Measurements from ENCODE around the gene CCN5.
A peak's percentile ranks its signal among the peaks of the same experiment; 100 is the strongest.
"Not testable (repeated sequence)": the region's sequence is repeated elsewhere in the genome, so short reads cannot be mapped to it uniquely, and the experiment has no call there.

CCN5 gene

GRCh38 chr20:44758247-44759101, 43.3 kb downstream of the CCN5 start:
- no peak for DNase-seq (ENCODE audit: low read depth in 3 of 3)

GRCh38 chr20:44759595-44759994, 44.4 kb downstream of the CCN5 start:
- DNase-seq (ENCODE audit: low read depth in 3 of 3), result no peak

- DNase-seq (ENCODE audit: low read depth in 3 of 3), result no peak
Observed at GRCh38 chr20:44761423-44761822, 46.3 kb downstream of the CCN5 start.

- no peak for DNase-seq (ENCODE audit: low read depth in 3 of 3)
Observed at GRCh38 chr20:44762466-44763140, 47.4 kb downstream of the CCN5 start.

GRCh38 chr20:44763798-44764197, 48.6 kb downstream of the CCN5 start:
- not testable (repeated sequence) for DNase-seq (ENCODE audit: low read depth in 3 of 3)

GRCh38 chr20:44765091-44765490, 49.9 kb downstream of the CCN5 start:
- DNase-seq (ENCODE audit: low read depth in 3 of 3), result no peak

- DNase-seq (ENCODE audit: low read depth in 3 of 3), result no peak
Observed at GRCh38 chr20:44765701-44766347, 50.7 kb downstream of the CCN5 start.

- no peak for DNase-seq (ENCODE audit: low read depth in 3 of 3)
Observed at GRCh38 chr20:44768256-44768655, 53.1 kb downstream of the CCN5 start.

- DNase-seq (ENCODE audit: low read depth in 3 of 3), result no peak
Observed at GRCh38 chr20:44768854-44769480, 53.8 kb downstream of the CCN5 start.

GRCh38 chr20:44769481-44769863, 54.3 kb downstream of the CCN5 start:
- DNase-seq (ENCODE audit: low read depth in 3 of 3), result no peak

- no peak for DNase-seq (ENCODE audit: low read depth in 3 of 3)
Observed at GRCh38 chr20:44770484-44771171, 55.5 kb downstream of the CCN5 start.

GRCh38 chr20:44771172-44771535, 56.0 kb downstream of the CCN5 start:
- DNase-seq (ENCODE audit: low read depth in 3 of 3), result no peak

- DNase-seq (ENCODE audit: low read depth in 3 of 3), result no peak
Observed at GRCh38 chr20:44772636-44773035, 57.5 kb downstream of the CCN5 start.

- DNase-seq (ENCODE audit: low read depth in 3 of 3), result no peak
Observed at GRCh38 chr20:44773070-44773829, 58.1 kb downstream of the CCN5 start.

GRCh38 chr20:44776980-44777379, 61.8 kb downstream of the CCN5 start:
- peak in 1 of 3 donors; percentile 8 for DNase-seq (ENCODE audit: low read depth in 3 of 3)

Measured in stimulated activated CD4-positive, alpha-beta T cell treated with anti-CD3 and anti-CD28 coated beads, TNF-alpha, amount 100 ng/mL, for 48 hours (primary cell).